GM12878 (cell line): ENCODE measurements around the gene PAFAH2. TPM values are rescaled to one million over a fixed set of nuclear protein-coding genes. Genes with fewer than 3 reads are reported as not detected.

Experiments used
- ATAC-seq: fragments of 200-7000 bp; cut with Tn5 transposase; 3 replicates; pipeline ENCODE4 v1.9.1; 2020; ENCODE audit warnings: mild to moderate bottlenecking, moderate library complexity
- BruUV-seq: library from RNA; stranded (reverse); fragments of 400-500 nt; replicated peaks from 2 replicates; lab custom pipeline; 2021; lab: Mats Ljungman, UMichigan
- CTCF ChIA-PET: fragments of 300-600 bp; sonication (Branson Sonifier 250); formaldehyde crosslinking; extraction: SDS; loops from one replicate; lab custom pipeline; 2021; ENCODE audit warnings: inconsistent platforms; lab: Yijun Ruan, JAX
- POLR2A ChIA-PET: fragments of 350-600 bp; formaldehyde crosslinking; extraction: SDS; loops from one replicate; lab custom pipeline; 2021; ENCODE audit warnings: inconsistent platforms; lab: Charles Lee
- RAD21 ChIA-PET: fragments of 300-600 bp; sonication (Branson Sonifier 250); formaldehyde crosslinking; loops from one replicate; lab custom pipeline; 2023; ENCODE audit warnings: antibody characterized with exemption; ENCODE audit not compliant: unreplicated experiment; lab: Charles Lee
- SMC1A ChIA-PET: fragments of 300-600 bp; sonication (Branson Sonifier 250); formaldehyde crosslinking; loops from one replicate; lab custom pipeline; 2023; ENCODE audit not compliant: unreplicated experiment, uncharacterized antibody; lab: Charles Lee
- DNase-seq: peaks from one replicate; pipeline ENCODE4 v3.0.0-alpha.2; 2011; ENCODE audit warnings: low read depth, low spot score
- FAIRE-seq: peaks from 3 replicates; lab custom pipeline; 2011; peaks lifted over from hg19 to GRCh38; lab: Jason Lieb, UNC
- H2AFZ ChIP-seq: 2 replicates; pipeline ENCODE4 v1.6.0; 2011; ENCODE audit warnings: low read depth, low read length, control low read depth; ENCODE audit not compliant: control insufficient read depth
- H3K27ac ChIP-seq: 2 replicates; pipeline ENCODE4 v1.5.1; 2011; ENCODE audit warnings: control low read depth; ENCODE audit not compliant: control insufficient read depth, insufficient read depth
- H3K27me3 ChIP-seq, 2 experiments: replicated peaks in 1 of 2; 2 replicates each; pipeline versions ENCODE4 v1.6.0 to v1.6.1; 2011; ENCODE audit warnings: low read length in 1 of 2; ENCODE audit not compliant: control insufficient read depth in 2 of 2, insufficient read depth in 2 of 2
- H3K36me3 ChIP-seq, 2 experiments: 2 replicates each; pipeline ENCODE4 v1.5.1; 2011; ENCODE audit warnings: low read length in 1 of 2; ENCODE audit not compliant: control insufficient read depth in 2 of 2, insufficient read depth in 2 of 2
- H3K4me1 ChIP-seq: 2 replicates; pipeline ENCODE4 v1.6.1; 2011; ENCODE audit warnings: mild to moderate bottlenecking, low read length, moderate library complexity, mixed read lengths; ENCODE audit not compliant: control insufficient read depth, insufficient read depth
- H3K4me2 ChIP-seq: 2 replicates; pipeline ENCODE4 v1.6.0; 2011; ENCODE audit warnings: control low read depth; ENCODE audit not compliant: control insufficient read depth, insufficient read depth
- H3K4me3 ChIP-seq: fragments of 200-600 bp; sonication (generic); 2 replicates; pipeline ENCODE4 v1.5.1; 2016
- H3K79me2 ChIP-seq: 2 replicates; pipeline ENCODE4 v1.6.0; 2011; ENCODE audit warnings: low read length; ENCODE audit not compliant: control insufficient read depth, insufficient read depth
- H3K9ac ChIP-seq: 2 replicates; pipeline ENCODE4 v1.8.0; 2011; ENCODE audit warnings: low read length, control low read depth, mixed read lengths; ENCODE audit not compliant: control insufficient read depth, insufficient read depth
- H3K9me3 ChIP-seq: replicated peaks from 3 replicates; pipeline ENCODE4 v1.5.1; 2011; ENCODE audit warnings: mild to moderate bottlenecking, low read length; ENCODE audit not compliant: control insufficient read depth, insufficient read depth
- H4K20me1 ChIP-seq: 2 replicates; pipeline ENCODE4 v1.6.0; 2011; ENCODE audit not compliant: control insufficient read depth, insufficient read depth
- BCLAF1 ChIP-seq: fragments of 450-650 bp; IDR thresholded peaks from 2 replicates; pipeline ENCODE4 v1.6.1; 2017; ENCODE audit warnings: antibody characterized with exemption, mild to moderate bottlenecking, moderate library complexity
- CHD2 ChIP-seq: IDR thresholded peaks from 2 replicates; pipeline ENCODE4 v1.6.1; 2011; ENCODE audit warnings: low read depth, low read length, improper control_type of control experiment, borderline replicate concordance
- CREB1 ChIP-seq: IDR thresholded peaks from 2 replicates; pipeline ENCODE4 v1.6.1; 2012; ENCODE audit warnings: low read depth, mild to moderate bottlenecking, inconsistent platforms
- E4F1 ChIP-seq: fragments of 450-650 bp; IDR thresholded peaks from 2 replicates; pipeline ENCODE4 v1.6.1; 2018; ENCODE audit warnings: borderline replicate concordance, mild to moderate bottlenecking; ENCODE audit not compliant: partially characterized antibody
- HDAC6 ChIP-seq: fragments of 200-600 bp; sonication (generic); IDR thresholded peaks from one replicate; pipeline ENCODE4 v1.8.0; 2017; ENCODE audit warnings: antibody characterized with exemption; ENCODE audit not compliant: unreplicated experiment
- HDGF ChIP-seq: fragments of 450-650 bp; IDR thresholded peaks from 2 replicates; pipeline ENCODE4 v1.6.1; 2016; ENCODE audit warnings: antibody characterized with exemption
- MAX ChIP-seq: IDR thresholded peaks from 2 replicates; pipeline ENCODE4 v1.6.1; 2012; ENCODE audit warnings: low read depth, low read length, improper control_type of control experiment
- PRDM15 ChIP-seq: fragments of 450-650 bp; formaldehyde crosslinking; IDR thresholded peaks from 2 replicates; pipeline ENCODE4 v1.4.0; 2020; ENCODE audit warnings: mild to moderate bottlenecking, moderate library complexity
- RFX5 ChIP-seq: IDR thresholded peaks from 2 replicates; pipeline ENCODE4 v1.6.1; 2011; ENCODE audit warnings: low read depth, low read length, improper control_type of control experiment
- SMAD5 ChIP-seq: IDR thresholded peaks from 2 replicates; pipeline ENCODE4 v1.6.1; 2016; ENCODE audit warnings: antibody characterized with exemption, low read depth
- SUPT20H ChIP-seq: IDR thresholded peaks from 2 replicates; pipeline ENCODE4 v1.6.1; 2011; ENCODE audit warnings: low read depth, mild to moderate bottlenecking, low read length, moderate library complexity, borderline replicate concordance; ENCODE audit not compliant: control insufficient read depth
- TARDBP ChIP-seq: IDR thresholded peaks from 2 replicates; pipeline ENCODE4 v1.6.1; 2016; ENCODE audit warnings: borderline replicate concordance
- ZNF274 ChIP-seq: IDR thresholded peaks from one replicate; pipeline ENCODE4 v1.8.0; 2011; ENCODE audit not compliant: insufficient read length, insufficient read depth
- ZZZ3 ChIP-seq: IDR thresholded peaks from 2 replicates; pipeline ENCODE4 v1.6.1; 2011; ENCODE audit warnings: low read depth; ENCODE audit not compliant: control insufficient read depth, insufficient read length
- WGBS: methylation state at CpG from one replicate; pipeline ENCODE4 v1.1.6; 2016; ENCODE audit warnings: low lambda C conversion rate; ENCODE audit not compliant: insufficient replicate concordance, insufficient coverage; ENCODE audit errors: missing lambda C conversion rate; 5-methylcytosine and 5-hydroxymethylcytosine counted together
- in situ Hi-C: fragments of 300-500 bp; cut with MboI; formaldehyde crosslinking; loops from 9 replicates; pipeline ENCODE4 v1.14.3; 2018; ENCODE audit warnings: mixed read lengths
- intact Hi-C: fragments of 100-400 bp; cut with micrococcal nuclease; formaldehyde crosslinking; loops from one replicate; pipeline ENCODE4 v1.14.2; 2022; ENCODE audit not compliant: unreplicated experiment
- polyA plus RNA-seq, 11 experiments: library from polyadenylated mRNA; depleted of rRNA in 4 of 11; unstranded in 6 of 11; stranded (reverse) in 5 of 11; fragments of >200 nt; fragmentation: Nextera tagmentation in 4 of 11; fragmentation: Illumina TruSeq in 1 of 11; extraction: Ambion mirVana in 4 of 11; extraction: Trizol in 1 of 11; gene quantifications; 1 replicate in 1 of 11; 2 replicates in 10 of 11; pipeline versions ENCODE4 v1.2.1 to v1.2.3, GENCODE V29; 2011 to 2016; ENCODE audit warnings: inconsistent platforms in 2 of 11, missing spikeins in 2 of 11, low read depth in 1 of 11
- total RNA-seq, 4 experiments: library from RNA; depleted of rRNA in 3 of 4; stranded (reverse); fragments of >200 nt in 3 of 4; fragmentation: Illumina TruSeq in 1 of 4; extraction: Trizol in 1 of 4; gene quantifications; 2 replicates each; pipeline versions ENCODE4 v1.2.1 to v1.2.3, GENCODE V29; 2013 to 2021

PAFAH2 gene
- total and polyA plus RNA-seq, 10 of the 15 experiments (the other 5 are each of a cell fraction or from before 2014, with no cell fraction given): 3.0 to 9.5 (median 6.5) TPM

GRCh38 chr1:26022404-26022779, 24.5 kb upstream of the PAFAH2 start:
- H3K9me3 ChIP-seq: no peaks in the 10 kb centered on the region
- no peak overlapping the region for H3K9ac ChIP-seq
- H4K20me1 ChIP-seq: no peaks in the 10 kb centered on the region
- POLR2A ChIA-PET: no interaction called here
- DNase-seq: no peak
- RAD21 ChIA-PET: no interaction called here
- no peak overlapping the region for H3K4me2 ChIP-seq
- CTCF ChIA-PET: interaction anchor here (1.1 kb wide), 1 partner anchor 13 kb away, joined by 4 read pairs; no protein-coding TSS in a partner anchor
- H3K36me3 ChIP-seq: no peaks in the 10 kb centered on the region
- no peaks in the 10 kb centered on the region for H3K79me2 ChIP-seq
- no peak for ATAC-seq
- no peaks in the 10 kb centered on the region; a peak in 3 of 4 replicates for H3K27me3 ChIP-seq
- H3K4me3 ChIP-seq: no peak overlapping the region
- H2AFZ ChIP-seq: no peak overlapping the region
- BruUV-seq: no TSS peak
- whole genome bisulfite sequencing: 48% methylated on average over 8 of the region's 8 CpGs
- no peak overlapping the region for H3K27ac ChIP-seq
- in situ Hi-C loops: no loop called here
- SMC1A ChIA-PET: no interaction called here
- H3K4me1 ChIP-seq: peaks cover 4% of the 10 kb centered on the region; the same call in 1 of the 2 replicates
- intact Hi-C loops: no loop called here
- no peak for FAIRE-seq
- TF ChIP-seq TARDBP (no peak), CHD2 (no peak), SMAD5 (no peak), HDGF (no peak), ZZZ3 (no peak), MAX (no peak), CREB1 (no peak), BCLAF1 (no peak), RFX5 (no peak), HDAC6 (no peak), E4F1 (no peak), SUPT20H (no peak), ZNF274 (no peak), PRDM15 (CRISPR knock-in tag) (no peak)
